PC-9 (cell line): ENCODE data around the gene CAMKMT.

Experiments used
- CTCF ChIP-seq: fragments of 200-600 bp; sonication (generic); conservative IDR thresholded peaks from 2 replicates; pipeline ENCODE4 v1.6.1; 2017; ENCODE audit warnings: mixed run types, antibody characterized with exemption, mild to moderate bottlenecking, moderate library complexity
- EZH2 ChIP-seq: fragments of 200-600 bp; sonication (generic); IDR thresholded peaks from 2 replicates; pipeline ENCODE4 v1.8.0; 2017; ENCODE audit warnings: antibody characterized with exemption, low read depth

GRCh38 chr2:44352510-44352909, 9.2 kb upstream of the CAMKMT start:
- no peak for TF ChIP-seq CTCF
- TF ChIP-seq EZH2, result no peak
